OCI-LY3 (cell line): Measurements from ENCODE around the gene CDCP1.

Source experiments
- CTCF ChIP-seq: fragments of 200-600, 300-600 bp; sonication (generic); IDR thresholded peaks from 2 replicates; pipeline ENCODE4 v1.5.1; 2014; ENCODE audit warnings: antibody characterized with exemption, low read length, low read depth
- EZH2phosphoT487 ChIP-seq: fragments of 200-600 bp; shearing (Covaris generic); IDR thresholded peaks from 2 replicates; pipeline ENCODE4 v1.6.1; 2018; ENCODE audit warnings: antibody characterized with exemption, mixed run types, low read depth

- TF ChIP-seq CTCF (no peak), EZH2phosphoT487 (no peak)
These were observed 45.2 kb downstream of the CDCP1 start for GRCh38 chr3:45100981-45101407.
